K562 (cell line): ENCODE results near the gene RHPN2. TPM values are rescaled to one million over a fixed set of nuclear protein-coding genes. Genes with fewer than 3 reads are reported as not detected.

ENCODE experiments used
- ATAC-seq: fragments of 200-7000 bp; cut with Tn5 transposase; 3 replicates; pipeline ENCODE4 v1.9.1; 2020; ENCODE audit warnings: moderate library complexity
- BruUV-seq: library from RNA; stranded (reverse); fragments of 400-500 nt; replicated peaks from 2 replicates; lab custom pipeline; 2021; lab: Mats Ljungman, UMichigan
- CTCF ChIA-PET: fragments of 300-600 bp; formaldehyde crosslinking; extraction: SDS; loops from one replicate; lab custom pipeline; 2021; ENCODE audit warnings: low intra/inter-chr PET ratio; lab: Yijun Ruan, JAX
- POLR2A ChIA-PET: fragments of 300-600, 350-650 bp; sonication (Branson Sonifier 250); formaldehyde crosslinking; extraction: SDS; loops from one replicate; lab custom pipeline; 2021; ENCODE audit warnings: antibody characterized with exemption, inconsistent platforms; lab: Yijun Ruan, JAX
- DNase-seq, 4 experiments: peaks; one replicate each; pipeline versions ENCODE4 v3.0.0 to v3.0.0-alpha.2; 2011 to 2018; ENCODE audit warnings: low spot score in 3 of 4, mixed read lengths in 3 of 4; ENCODE audit errors: extremely low read depth in 1 of 4
- FAIRE-seq: peaks from 2 replicates; lab custom pipeline; 2011; peaks lifted over from hg19 to GRCh38; lab: Jason Lieb, UNC
- H2AFZ ChIP-seq: 2 replicates; pipeline ENCODE4 v1.6.0; 2011; ENCODE audit warnings: low read depth, low read length, control low read depth, inconsistent platforms
- H3K27ac ChIP-seq: fragments of 200-600 bp; 3 replicates; pipeline ENCODE4 v1.8.0; 2011; ENCODE audit warnings: low read depth, mild to moderate bottlenecking, control low read depth, inconsistent platforms, low read length, moderate library complexity, mixed read lengths; ENCODE audit errors: extremely low read depth
- H3K27me3 ChIP-seq, 2 experiments: fragments of 300-600 bp in 1 of 2; 2 replicates in 1 of 2; 3 replicates in 1 of 2; pipeline versions ENCODE4 v1.6.0 to v1.8.0; 2011; ENCODE audit warnings: inconsistent platforms in 2 of 2, low read length in 2 of 2, mild to moderate bottlenecking in 1 of 2, mixed read lengths in 1 of 2, moderate library complexity in 1 of 2; ENCODE audit not compliant: control insufficient read depth in 2 of 2, insufficient read depth in 2 of 2
- H3K36me3 ChIP-seq: fragments of 300-600 bp; 3 replicates; pipeline ENCODE4 v1.8.0; 2011; ENCODE audit warnings: mild to moderate bottlenecking, low read length, inconsistent platforms; ENCODE audit not compliant: control insufficient read depth, insufficient read depth
- H3K4me1 ChIP-seq, 2 experiments: fragments of 200-600 bp in 1 of 2; replicated peaks in 1 of 2; 2 replicates in 1 of 2; 3 replicates in 1 of 2; pipeline versions ENCODE4 v1.5.1 to v1.8.0; 2011; ENCODE audit warnings: inconsistent platforms in 2 of 2, low read length in 2 of 2, mild to moderate bottlenecking in 1 of 2, mixed read lengths in 1 of 2, moderate library complexity in 1 of 2; ENCODE audit not compliant: control insufficient read depth in 2 of 2, insufficient read depth in 2 of 2
- H3K4me2 ChIP-seq: 2 replicates; pipeline ENCODE4 v1.6.1; 2011; ENCODE audit warnings: low read length, control low read depth, inconsistent platforms, mixed read lengths; ENCODE audit not compliant: insufficient read depth
- H3K4me3 ChIP-seq: fragments of 200-600 bp; sonication (generic), shearing (Covaris generic); 2 replicates; pipeline ENCODE4 v1.5.1; 2016; ENCODE audit warnings: control low read depth, inconsistent platforms
- H3K79me2 ChIP-seq: fragments of 200-600 bp; 3 replicates; pipeline ENCODE4 v1.8.0; 2011; ENCODE audit warnings: low read length, inconsistent platforms; ENCODE audit not compliant: control insufficient read depth, insufficient read depth
- H3K9ac ChIP-seq, 2 experiments: 2 replicates each; pipeline versions ENCODE4 v1.6.0 to v1.6.1; 2011; ENCODE audit warnings: low read depth in 2 of 2, low read length in 2 of 2, control low read depth in 1 of 2, inconsistent platforms in 1 of 2, mild to moderate bottlenecking in 1 of 2, mixed read lengths in 1 of 2; ENCODE audit not compliant: insufficient read depth in 1 of 2
- H3K9me1 ChIP-seq: one replicate; pipeline ENCODE4 v1.6.0; 2011; ENCODE audit warnings: inconsistent platforms, mild to moderate bottlenecking, low read length, moderate library complexity; ENCODE audit not compliant: control insufficient read depth, insufficient read depth
- H3K9me3 ChIP-seq: replicated peaks from 2 replicates; pipeline ENCODE4 v1.5.1; 2011; ENCODE audit warnings: low read depth, low read length, inconsistent platforms; ENCODE audit not compliant: control insufficient read depth, insufficient read depth
- H4K20me1 ChIP-seq: replicated peaks from 2 replicates; pipeline ENCODE4 v1.6.1; 2011; ENCODE audit warnings: low read length, inconsistent platforms, mixed read lengths; ENCODE audit not compliant: control insufficient read depth, insufficient read depth
- BRF1 ChIP-seq: IDR thresholded peaks from 3 replicates; pipeline ENCODE4 v1.6.1; 2011; ENCODE audit warnings: borderline replicate concordance, mild to moderate bottlenecking; ENCODE audit not compliant: insufficient read length; ENCODE audit errors: extremely low read depth
- CBX8 ChIP-seq: fragments of 200-600 bp; sonication (generic); IDR thresholded peaks from 2 replicates; pipeline ENCODE4 v1.6.1; 2012; ENCODE audit warnings: borderline replicate concordance, mixed run types, low read depth, mild to moderate bottlenecking, moderate library complexity, mixed read lengths, low read length, control low read depth, inconsistent platforms; ENCODE audit not compliant: poor library complexity, severe bottlenecking; ENCODE audit errors: extremely low read depth
- CREBBP ChIP-seq: IDR thresholded peaks from one replicate; pipeline ENCODE4 v1.6.1; 2012; ENCODE audit warnings: low read depth, mild to moderate bottlenecking, control low read depth, inconsistent platforms, low read length
- DPF2 ChIP-seq: fragments of 450-650 bp; IDR thresholded peaks from 2 replicates; pipeline ENCODE4 v1.6.1; 2016
- ELK3 ChIP-seq: fragments of 450-650 bp; formaldehyde crosslinking; IDR thresholded peaks from 2 replicates; pipeline ENCODE4 v1.4.0; 2020; ENCODE audit warnings: mild to moderate bottlenecking
- FOXJ3 ChIP-seq: sonication (generic); formaldehyde crosslinking; IDR thresholded peaks from 2 replicates; pipeline ENCODE4 v1.4.0; 2020; ENCODE audit warnings: mild to moderate bottlenecking, missing genetic modification reagents
- GABPB2 ChIP-seq: fragments of 250-450 bp; sonication (Bioruptor Pico); conservative IDR thresholded peaks from 2 replicates; pipeline ENCODE4 v1.5.1; 2021; ENCODE audit warnings: mild to moderate bottlenecking
- HDAC3 ChIP-seq: fragments of 450-650 bp; IDR thresholded peaks from 2 replicates; pipeline ENCODE4 v1.6.1; 2018; ENCODE audit warnings: borderline replicate concordance, mild to moderate bottlenecking, moderate library complexity; ENCODE audit not compliant: partially characterized antibody
- MEF2D ChIP-seq: conservative IDR thresholded peaks from 2 replicates; pipeline ENCODE4 v1.6.1; 2016; ENCODE audit warnings: low read depth, missing genetic modification characterization, missing compliant biosample characterization
- MTF1 ChIP-seq: fragments of 250-450 bp; sonication (Bioruptor Pico); IDR thresholded peaks from 2 replicates; pipeline ENCODE4 v1.9.0; 2021; ENCODE audit warnings: moderate library complexity, mild to moderate bottlenecking, inconsistent platforms, borderline replicate concordance
- NR2C2 ChIP-seq, 2 experiments: fragments of 200-800 bp in 1 of 2; sonication (Bioruptor generic) in 1 of 2; sonication (generic) in 1 of 2; formaldehyde crosslinking in 1 of 2; IDR thresholded peaks; 2 replicates each; pipeline versions ENCODE4 v1.6.1 to v1.8.0; 2016 to 2022; ENCODE audit warnings: mild to moderate bottlenecking in 1 of 2, missing compliant biosample characterization in 1 of 2, missing genetic modification characterization in 1 of 2, missing genetic modification reagents in 1 of 2
- PRPF4 ChIP-seq: fragments of 200-400 bp; formaldehyde crosslinking; IDR thresholded peaks from one replicate; pipeline ENCODE4 v1.6.1; 2017; ENCODE audit warnings: low read length, low read depth, mild to moderate bottlenecking; ENCODE audit not compliant: insufficient read depth, poor library complexity, severe bottlenecking
- WHSC1 ChIP-seq: IDR thresholded peaks from one replicate; pipeline ENCODE4 v1.6.1; 2012; ENCODE audit warnings: low read length, control low read depth, inconsistent platforms
- ZFP1 ChIP-seq: fragments of 450-650 bp; formaldehyde crosslinking; IDR thresholded peaks from 2 replicates; pipeline ENCODE4 v1.4.0; 2020; ENCODE audit warnings: mild to moderate bottlenecking, mixed read lengths
- ZFP36 ChIP-seq: fragments of 150-350 bp; IDR thresholded peaks from 2 replicates; pipeline ENCODE4 v1.6.1; 2018; ENCODE audit warnings: low read length, low read depth; ENCODE audit not compliant: partially characterized antibody
- ZNF76 ChIP-seq: fragments of 250-450 bp; sonication (Bioruptor Pico); IDR thresholded peaks from 2 replicates; pipeline ENCODE4 v1.4.0; 2020; ENCODE audit warnings: mild to moderate bottlenecking, moderate library complexity, borderline replicate concordance
- WGBS: fragments of 100-300 bp; shearing (Covaris generic); methylation state at CpG from one replicate; pipeline ENCODE4 v1.1.6; 2016; ENCODE audit warnings: low coverage, mixed read lengths; ENCODE audit not compliant: insufficient coverage; ENCODE audit errors: missing lambda C conversion rate; 5-methylcytosine and 5-hydroxymethylcytosine counted together
- in situ Hi-C: fragments of 300-500 bp; cut with MboI; formaldehyde crosslinking; loops from 4 replicates; pipeline ENCODE4 v1.15.0; 2018; ENCODE audit warnings: inconsistent platforms, mixed read lengths
- intact Hi-C: fragments of 100-400 bp; cut with micrococcal nuclease; formaldehyde crosslinking; loops from 2 replicates; pipeline ENCODE4 v1.14.2; 2022
- polyA plus RNA-seq, 8 experiments: library from polyadenylated mRNA; depleted of rRNA in 4 of 8; stranded (reverse) in 5 of 8; unstranded in 3 of 8; fragments of >200 nt; fragmentation: Nextera tagmentation in 2 of 8; fragmentation: Illumina TruSeq in 1 of 8; extraction: Ambion mirVana in 2 of 8; extraction: Trizol in 1 of 8; gene quantifications; 2 replicates each; pipeline versions ENCODE4 v1.2.1 to v1.2.3, GENCODE V29; 2011 to 2014; ENCODE audit warnings: inconsistent platforms in 1 of 8, missing spikeins in 1 of 8
- total RNA-seq, 7 experiments: library from RNA; depleted of rRNA in 6 of 7; stranded (reverse); fragments of >200 nt in 6 of 7; fragmentation: Illumina TruSeq in 2 of 7; extraction: Trizol in 2 of 7; gene quantifications; 2 replicates each; pipeline versions ENCODE4 v1.2.1 to v1.2.3, GENCODE V29; 2011 to 2021; ENCODE audit warnings: low replicate concordance in 1 of 7

The RHPN2 gene
- total and polyA plus RNA-seq, 9 of the 15 experiments (the other 6 are each of a cell fraction or from before 2014, with no cell fraction given): 0.63 to 9.9 (median 3.2) TPM

GRCh38 chr19:33066543-33066942, 1.9 kb upstream of the RHPN2 start:
- intact Hi-C loops (no loop called here), in situ Hi-C loops (no loop called here)
- H2AFZ ChIP-seq: no peak overlapping the region
- no peak overlapping the region for H3K4me3 ChIP-seq
- H3K9ac ChIP-seq: no peak overlapping the region
- no peaks in the 10 kb centered on the region for H3K9me1 ChIP-seq
- TF ChIP-seq ELK3: no peak
- TF ChIP-seq ZNF76: no peak
- TF ChIP-seq MEF2D (tag): no peak
- TF ChIP-seq ZFP36: no peak
- no peak for TF ChIP-seq FOXJ3 (CRISPR knock-in tag)
- no peak for TF ChIP-seq GABPB2
- TF ChIP-seq CREBBP: no peak
- TF ChIP-seq WHSC1: no peak
- TF ChIP-seq PRPF4: no peak
- no peak for TF ChIP-seq CBX8
- TF ChIP-seq MTF1 (CRISPR knock-in tag): no peak
- TF ChIP-seq NR2C2 (CRISPR knock-in tag; IDR thresholded peaks at IDR 0.05): no peak
- no peak for TF ChIP-seq NR2C2 (tag; IDR thresholded peaks at IDR 0.05)
- TF ChIP-seq DPF2: no peak
- no peak for TF ChIP-seq BRF1
- TF ChIP-seq HDAC3: no peak
- TF ChIP-seq ZFP1 (CRISPR knock-in tag): no peak
- TF ChIP-seq, all 486 proteins: peak for 0
- no peaks in the 10 kb centered on the region; a peak in 1 of 5 replicates for H3K27me3 ChIP-seq
- WGBS: 55% methylated on average over 11 of the region's 18 CpGs
- peaks cover 6 to 18% of the 10 kb centered on the region in 2 experiments; a peak in 3 of 5 replicates for H3K4me1 ChIP-seq
- no peak overlapping the region for H3K4me2 ChIP-seq
- H3K36me3 ChIP-seq: no peaks in the 10 kb centered on the region
- H3K79me2 ChIP-seq: peaks cover 13% of the 10 kb centered on the region
- no TSS peak for BruUV-seq
- peaks cover 3% of the 10 kb centered on the region for H4K20me1 ChIP-seq
- FAIRE-seq: no peak
- DNase-seq: no peak
- no peak for ATAC-seq
- H3K27ac ChIP-seq: no peak overlapping the region
- POLR2A ChIA-PET: interaction anchor here (0.6 to 0.8 kb wide), 2 partner anchors 15 to 400 kb away, joined by 3 read pairs; no protein-coding TSS in a partner anchor
- CTCF ChIA-PET: no interaction called here
- H3K9me3 ChIP-seq: no peaks in the 10 kb centered on the region
